HEK293 (cell line): Measurements from ENCODE around the gene NAT14.

Experiments
- KLF10 ChIP-seq: fragments of 450-650 bp; IDR thresholded peaks from 2 replicates; pipeline ENCODE4 v1.5.1; 2018; ENCODE audit warnings: missing biosample characterization, mild to moderate bottlenecking, missing genetic modification characterization
- REPIN1 ChIP-seq: fragments of 450-650 bp; formaldehyde crosslinking; IDR thresholded peaks from 2 replicates; pipeline ENCODE4 v1.5.1; 2017; ENCODE audit warnings: missing biosample characterization, missing genetic modification characterization, low read depth
- YY1 ChIP-seq: fragments of 450-650 bp; formaldehyde crosslinking; IDR thresholded peaks from 2 replicates; pipeline ENCODE4 v1.5.1; 2018; ENCODE audit warnings: missing biosample characterization, missing genetic modification characterization
- YY2 ChIP-seq: fragments of 450-650 bp; formaldehyde crosslinking; IDR thresholded peaks from 2 replicates; pipeline ENCODE4 v1.5.1; 2016; ENCODE audit warnings: missing biosample characterization, missing genetic modification characterization
- ZNF140 ChIP-seq: fragments of 450-650 bp; formaldehyde crosslinking; IDR thresholded peaks from 2 replicates; pipeline ENCODE4 v1.5.1; 2016; ENCODE audit warnings: missing biosample characterization, missing genetic modification characterization
- ZNF169 ChIP-seq: fragments of 450-650 bp; formaldehyde crosslinking; IDR thresholded peaks from 2 replicates; pipeline ENCODE4 v1.5.1; 2016; ENCODE audit warnings: missing biosample characterization, missing genetic modification characterization
- ZNF184 ChIP-seq: fragments of 450-650 bp; IDR thresholded peaks from 2 replicates; pipeline ENCODE4 v1.5.1; 2018; ENCODE audit warnings: missing biosample characterization, mild to moderate bottlenecking, missing genetic modification characterization
- ZNF324 ChIP-seq: fragments of 450-650 bp; formaldehyde crosslinking; IDR thresholded peaks from 2 replicates; pipeline ENCODE4 v1.5.1; 2016; ENCODE audit warnings: missing biosample characterization, missing genetic modification characterization
- ZNF335 ChIP-seq: fragments of 450-650 bp; formaldehyde crosslinking; conservative IDR thresholded peaks from 2 replicates; pipeline ENCODE4 v1.5.1; 2016; ENCODE audit warnings: missing biosample characterization, missing genetic modification characterization
- ZNF404 ChIP-seq: fragments of 450-650 bp; formaldehyde crosslinking; IDR thresholded peaks from 2 replicates; pipeline ENCODE4 v1.5.1; 2017; ENCODE audit warnings: missing biosample characterization, missing genetic modification characterization
- ZNF423 ChIP-seq: fragments of 450-650 bp; formaldehyde crosslinking; IDR thresholded peaks from 2 replicates; pipeline ENCODE4 v1.5.1; 2016; ENCODE audit warnings: missing biosample characterization, missing genetic modification characterization
- ZNF544 ChIP-seq: fragments of 450-650 bp; formaldehyde crosslinking; IDR thresholded peaks from 2 replicates; pipeline ENCODE4 v1.5.0; 2017; ENCODE audit warnings: missing biosample characterization, missing genetic modification characterization
- ZNF585B ChIP-seq: fragments of 450-650 bp; formaldehyde crosslinking; IDR thresholded peaks from 2 replicates; pipeline ENCODE4 v1.5.1; 2016; ENCODE audit warnings: missing biosample characterization, missing genetic modification characterization
- ZNF660 ChIP-seq: fragments of 450-650 bp; IDR thresholded peaks from 2 replicates; pipeline ENCODE4 v1.5.1; 2018; ENCODE audit warnings: missing biosample characterization, mild to moderate bottlenecking, missing genetic modification characterization
- ZXDB ChIP-seq: fragments of 450-650 bp; formaldehyde crosslinking; IDR thresholded peaks from 2 replicates; pipeline ENCODE4 v1.5.1; 2016; ENCODE audit warnings: missing biosample characterization, missing genetic modification characterization
- TF ChIP-seq, protein P1 (sequence below): fragments of 450-650 bp; formaldehyde crosslinking; IDR thresholded peaks from 2 replicates; pipeline ENCODE4 v1.5.1; 2017; ENCODE audit warnings: missing biosample characterization, missing genetic modification characterization
- TF ChIP-seq, protein P2 (sequence below): fragments of 450-650 bp; formaldehyde crosslinking; IDR thresholded peaks from 2 replicates; pipeline ENCODE4 v1.5.1; 2017; ENCODE audit warnings: missing biosample characterization, missing genetic modification characterization
- TF ChIP-seq, protein P3 (sequence below): fragments of 450-650 bp; formaldehyde crosslinking; IDR thresholded peaks from 2 replicates; pipeline ENCODE4 v1.5.1; 2016; ENCODE audit warnings: missing biosample characterization, missing genetic modification characterization
- TF ChIP-seq, protein P4 (sequence below): fragments of 450-650 bp; formaldehyde crosslinking; IDR thresholded peaks from 2 replicates; pipeline ENCODE4 v1.5.1; 2016; ENCODE audit warnings: missing biosample characterization, missing genetic modification characterization
- TF ChIP-seq, protein P5 (sequence below): fragments of 450-650 bp; formaldehyde crosslinking; IDR thresholded peaks from 2 replicates; pipeline ENCODE4 v1.5.1; 2017; ENCODE audit warnings: missing biosample characterization, missing genetic modification characterization
- TF ChIP-seq, protein P6 (sequence below): fragments of 450-650 bp; formaldehyde crosslinking; IDR thresholded peaks from 2 replicates; pipeline ENCODE4 v1.5.1; 2016; ENCODE audit warnings: missing biosample characterization, missing genetic modification characterization
- TF ChIP-seq, protein P7 (sequence below): fragments of 450-650 bp; formaldehyde crosslinking; conservative IDR thresholded peaks from 2 replicates; pipeline ENCODE4 v1.5.1; 2016; ENCODE audit warnings: low read depth, missing biosample characterization, missing genetic modification characterization
- TF ChIP-seq, protein P8 (sequence below): fragments of 450-650 bp; formaldehyde crosslinking; IDR thresholded peaks from 2 replicates; pipeline ENCODE4 v1.5.0; 2017; ENCODE audit warnings: missing biosample characterization, missing genetic modification characterization, borderline replicate concordance

NAT14 gene

DNA sequence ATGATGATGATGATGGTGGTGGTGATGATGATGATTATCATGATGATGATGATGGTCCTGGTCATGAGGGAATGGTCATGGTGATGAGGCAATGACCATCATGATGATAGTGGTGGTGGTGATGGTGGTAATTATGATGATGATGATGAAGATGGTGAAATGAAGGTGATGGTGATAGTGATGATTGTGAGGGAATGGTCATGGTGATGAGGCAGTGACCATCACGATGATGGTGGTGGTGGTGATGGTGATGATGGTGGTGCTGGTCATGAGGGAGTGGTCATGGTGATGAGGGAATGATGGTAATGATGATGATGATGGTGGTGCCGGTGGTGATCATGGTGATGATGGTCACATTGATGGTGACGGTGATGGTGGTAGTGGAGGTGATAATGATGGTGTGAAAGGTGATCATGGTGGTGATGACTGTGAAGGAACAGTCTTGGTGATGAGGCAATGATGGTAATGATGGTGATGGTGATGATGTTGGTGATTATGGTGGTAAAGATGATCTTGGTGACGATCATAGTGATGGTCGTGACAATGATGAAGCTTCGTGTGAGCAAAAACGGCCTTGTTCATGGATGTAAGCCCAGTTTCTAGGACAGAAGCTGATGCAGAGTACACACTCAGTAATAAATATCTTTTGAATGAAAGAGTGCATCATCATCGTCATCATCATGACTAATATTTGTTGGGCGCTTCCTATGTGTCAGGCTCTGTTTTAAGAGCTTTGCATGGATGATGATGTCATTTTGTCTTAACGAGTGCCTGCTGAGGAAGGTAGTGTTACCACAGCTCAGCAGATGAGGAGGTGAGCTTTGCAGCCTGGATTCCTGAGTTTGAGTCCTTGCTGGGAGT is 34.7 kb downstream of the NAT14 start (continued):
- TF ChIP-seq KLF10 (tag by site-specific recombination) (no peak), ZNF140 (tag by site-specific recombination) (no peak), ZXDB (tag by site-specific recombination) (no peak), YY2 (tag by site-specific recombination) (peak; percentile 74), REPIN1 (tag by site-specific recombination) (no peak), ZNF184 (tag by site-specific recombination) (no peak; the same call in 1 of the 2 replicates), ZNF585B (tag by site-specific recombination) (no peak), YY1 (tag by site-specific recombination) (no peak), ZNF169 (peak; percentile 92), ZNF404 (tag by site-specific recombination) (no peak), ZNF324 (peak; percentile 50; the same call in 1 of the 2 replicates), ZNF423 (tag by site-specific recombination) (no peak), ZNF544 (no peak; the same call in 1 of the 2 replicates), ZNF335 (peak; percentile 52; the same call in 1 of the 2 replicates), ZNF660 (tag by site-specific recombination) (peak; percentile 99)
- TF ChIP-seq, protein P1, sequence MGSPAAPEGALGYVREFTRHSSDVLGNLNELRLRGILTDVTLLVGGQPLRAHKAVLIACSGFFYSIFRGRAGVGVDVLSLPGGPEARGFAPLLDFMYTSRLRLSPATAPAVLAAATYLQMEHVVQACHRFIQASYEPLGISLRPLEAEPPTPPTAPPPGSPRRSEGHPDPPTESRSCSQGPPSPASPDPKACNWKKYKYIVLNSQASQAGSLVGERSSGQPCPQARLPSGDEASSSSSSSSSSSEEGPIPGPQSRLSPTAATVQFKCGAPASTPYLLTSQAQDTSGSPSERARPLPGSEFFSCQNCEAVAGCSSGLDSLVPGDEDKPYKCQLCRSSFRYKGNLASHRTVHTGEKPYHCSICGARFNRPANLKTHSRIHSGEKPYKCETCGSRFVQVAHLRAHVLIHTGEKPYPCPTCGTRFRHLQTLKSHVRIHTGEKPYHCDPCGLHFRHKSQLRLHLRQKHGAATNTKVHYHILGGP (tag by site-specific recombination): no peak
- TF ChIP-seq, protein P2, sequence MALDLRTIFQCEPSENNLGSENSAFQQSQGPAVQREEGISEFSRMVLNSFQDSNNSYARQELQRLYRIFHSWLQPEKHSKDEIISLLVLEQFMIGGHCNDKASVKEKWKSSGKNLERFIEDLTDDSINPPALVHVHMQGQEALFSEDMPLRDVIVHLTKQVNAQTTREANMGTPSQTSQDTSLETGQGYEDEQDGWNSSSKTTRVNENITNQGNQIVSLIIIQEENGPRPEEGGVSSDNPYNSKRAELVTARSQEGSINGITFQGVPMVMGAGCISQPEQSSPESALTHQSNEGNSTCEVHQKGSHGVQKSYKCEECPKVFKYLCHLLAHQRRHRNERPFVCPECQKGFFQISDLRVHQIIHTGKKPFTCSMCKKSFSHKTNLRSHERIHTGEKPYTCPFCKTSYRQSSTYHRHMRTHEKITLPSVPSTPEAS (tag by site-specific recombination): peak; percentile 28; the same call in 1 of the 2 replicates
- TF ChIP-seq, protein P3, sequence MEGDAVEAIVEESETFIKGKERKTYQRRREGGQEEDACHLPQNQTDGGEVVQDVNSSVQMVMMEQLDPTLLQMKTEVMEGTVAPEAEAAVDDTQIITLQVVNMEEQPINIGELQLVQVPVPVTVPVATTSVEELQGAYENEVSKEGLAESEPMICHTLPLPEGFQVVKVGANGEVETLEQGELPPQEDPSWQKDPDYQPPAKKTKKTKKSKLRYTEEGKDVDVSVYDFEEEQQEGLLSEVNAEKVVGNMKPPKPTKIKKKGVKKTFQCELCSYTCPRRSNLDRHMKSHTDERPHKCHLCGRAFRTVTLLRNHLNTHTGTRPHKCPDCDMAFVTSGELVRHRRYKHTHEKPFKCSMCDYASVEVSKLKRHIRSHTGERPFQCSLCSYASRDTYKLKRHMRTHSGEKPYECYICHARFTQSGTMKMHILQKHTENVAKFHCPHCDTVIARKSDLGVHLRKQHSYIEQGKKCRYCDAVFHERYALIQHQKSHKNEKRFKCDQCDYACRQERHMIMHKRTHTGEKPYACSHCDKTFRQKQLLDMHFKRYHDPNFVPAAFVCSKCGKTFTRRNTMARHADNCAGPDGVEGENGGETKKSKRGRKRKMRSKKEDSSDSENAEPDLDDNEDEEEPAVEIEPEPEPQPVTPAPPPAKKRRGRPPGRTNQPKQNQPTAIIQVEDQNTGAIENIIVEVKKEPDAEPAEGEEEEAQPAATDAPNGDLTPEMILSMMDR: no peak
- TF ChIP-seq, protein P4, sequence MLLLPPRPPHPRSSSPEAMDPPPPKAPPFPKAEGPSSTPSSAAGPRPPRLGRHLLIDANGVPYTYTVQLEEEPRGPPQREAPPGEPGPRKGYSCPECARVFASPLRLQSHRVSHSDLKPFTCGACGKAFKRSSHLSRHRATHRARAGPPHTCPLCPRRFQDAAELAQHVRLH (tag by site-specific recombination): no peak
- TF ChIP-seq, protein P5, sequence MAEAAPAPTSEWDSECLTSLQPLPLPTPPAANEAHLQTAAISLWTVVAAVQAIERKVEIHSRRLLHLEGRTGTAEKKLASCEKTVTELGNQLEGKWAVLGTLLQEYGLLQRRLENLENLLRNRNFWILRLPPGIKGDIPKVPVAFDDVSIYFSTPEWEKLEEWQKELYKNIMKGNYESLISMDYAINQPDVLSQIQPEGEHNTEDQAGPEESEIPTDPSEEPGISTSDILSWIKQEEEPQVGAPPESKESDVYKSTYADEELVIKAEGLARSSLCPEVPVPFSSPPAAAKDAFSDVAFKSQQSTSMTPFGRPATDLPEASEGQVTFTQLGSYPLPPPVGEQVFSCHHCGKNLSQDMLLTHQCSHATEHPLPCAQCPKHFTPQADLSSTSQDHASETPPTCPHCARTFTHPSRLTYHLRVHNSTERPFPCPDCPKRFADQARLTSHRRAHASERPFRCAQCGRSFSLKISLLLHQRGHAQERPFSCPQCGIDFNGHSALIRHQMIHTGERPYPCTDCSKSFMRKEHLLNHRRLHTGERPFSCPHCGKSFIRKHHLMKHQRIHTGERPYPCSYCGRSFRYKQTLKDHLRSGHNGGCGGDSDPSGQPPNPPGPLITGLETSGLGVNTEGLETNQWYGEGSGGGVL (tag by site-specific recombination): peak; percentile 36; the same call in 1 of the 2 replicates
- TF ChIP-seq, protein P6, sequence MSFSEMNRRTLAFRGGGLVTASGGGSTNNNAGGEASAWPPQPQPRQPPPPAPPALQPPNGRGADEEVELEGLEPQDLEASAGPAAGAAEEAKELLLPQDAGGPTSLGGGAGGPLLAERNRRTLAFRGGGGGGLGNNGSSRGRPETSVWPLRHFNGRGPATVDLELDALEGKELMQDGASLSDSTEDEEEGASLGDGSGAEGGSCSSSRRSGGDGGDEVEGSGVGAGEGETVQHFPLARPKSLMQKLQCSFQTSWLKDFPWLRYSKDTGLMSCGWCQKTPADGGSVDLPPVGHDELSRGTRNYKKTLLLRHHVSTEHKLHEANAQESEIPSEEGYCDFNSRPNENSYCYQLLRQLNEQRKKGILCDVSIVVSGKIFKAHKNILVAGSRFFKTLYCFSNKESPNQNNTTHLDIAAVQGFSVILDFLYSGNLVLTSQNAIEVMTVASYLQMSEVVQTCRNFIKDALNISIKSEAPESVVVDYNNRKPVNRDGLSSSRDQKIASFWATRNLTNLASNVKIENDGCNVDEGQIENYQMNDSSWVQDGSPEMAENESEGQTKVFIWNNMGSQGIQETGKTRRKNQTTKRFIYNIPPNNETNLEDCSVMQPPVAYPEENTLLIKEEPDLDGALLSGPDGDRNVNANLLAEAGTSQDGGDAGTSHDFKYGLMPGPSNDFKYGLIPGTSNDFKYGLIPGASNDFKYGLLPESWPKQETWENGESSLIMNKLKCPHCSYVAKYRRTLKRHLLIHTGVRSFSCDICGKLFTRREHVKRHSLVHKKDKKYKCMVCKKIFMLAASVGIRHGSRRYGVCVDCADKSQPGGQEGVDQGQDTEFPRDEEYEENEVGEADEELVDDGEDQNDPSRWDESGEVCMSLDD (tag by site-specific recombination): peak; percentile 52; the same call in 1 of the 2 replicates
- TF ChIP-seq, protein P7, sequence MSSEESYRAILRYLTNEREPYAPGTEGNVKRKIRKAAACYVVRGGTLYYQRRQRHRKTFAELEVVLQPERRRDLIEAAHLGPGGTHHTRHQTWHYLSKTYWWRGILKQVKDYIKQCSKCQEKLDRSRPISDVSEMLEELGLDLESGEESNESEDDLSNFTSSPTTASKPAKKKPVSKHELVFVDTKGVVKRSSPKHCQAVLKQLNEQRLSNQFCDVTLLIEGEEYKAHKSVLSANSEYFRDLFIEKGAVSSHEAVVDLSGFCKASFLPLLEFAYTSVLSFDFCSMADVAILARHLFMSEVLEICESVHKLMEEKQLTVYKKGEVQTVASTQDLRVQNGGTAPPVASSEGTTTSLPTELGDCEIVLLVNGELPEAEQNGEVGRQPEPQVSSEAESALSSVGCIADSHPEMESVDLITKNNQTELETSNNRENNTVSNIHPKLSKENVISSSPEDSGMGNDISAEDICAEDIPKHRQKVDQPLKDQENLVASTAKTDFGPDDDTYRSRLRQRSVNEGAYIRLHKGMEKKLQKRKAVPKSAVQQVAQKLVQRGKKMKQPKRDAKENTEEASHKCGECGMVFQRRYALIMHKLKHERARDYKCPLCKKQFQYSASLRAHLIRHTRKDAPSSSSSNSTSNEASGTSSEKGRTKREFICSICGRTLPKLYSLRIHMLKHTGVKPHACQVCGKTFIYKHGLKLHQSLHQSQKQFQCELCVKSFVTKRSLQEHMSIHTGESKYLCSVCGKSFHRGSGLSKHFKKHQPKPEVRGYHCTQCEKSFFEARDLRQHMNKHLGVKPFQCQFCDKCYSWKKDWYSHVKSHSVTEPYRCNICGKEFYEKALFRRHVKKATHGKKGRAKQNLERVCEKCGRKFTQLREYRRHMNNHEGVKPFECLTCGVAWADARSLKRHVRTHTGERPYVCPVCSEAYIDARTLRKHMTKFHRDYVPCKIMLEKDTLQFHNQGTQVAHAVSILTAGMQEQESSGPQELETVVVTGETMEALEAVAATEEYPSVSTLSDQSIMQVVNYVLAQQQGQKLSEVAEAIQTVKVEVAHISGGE: no peak
- TF ChIP-seq, protein P8, sequence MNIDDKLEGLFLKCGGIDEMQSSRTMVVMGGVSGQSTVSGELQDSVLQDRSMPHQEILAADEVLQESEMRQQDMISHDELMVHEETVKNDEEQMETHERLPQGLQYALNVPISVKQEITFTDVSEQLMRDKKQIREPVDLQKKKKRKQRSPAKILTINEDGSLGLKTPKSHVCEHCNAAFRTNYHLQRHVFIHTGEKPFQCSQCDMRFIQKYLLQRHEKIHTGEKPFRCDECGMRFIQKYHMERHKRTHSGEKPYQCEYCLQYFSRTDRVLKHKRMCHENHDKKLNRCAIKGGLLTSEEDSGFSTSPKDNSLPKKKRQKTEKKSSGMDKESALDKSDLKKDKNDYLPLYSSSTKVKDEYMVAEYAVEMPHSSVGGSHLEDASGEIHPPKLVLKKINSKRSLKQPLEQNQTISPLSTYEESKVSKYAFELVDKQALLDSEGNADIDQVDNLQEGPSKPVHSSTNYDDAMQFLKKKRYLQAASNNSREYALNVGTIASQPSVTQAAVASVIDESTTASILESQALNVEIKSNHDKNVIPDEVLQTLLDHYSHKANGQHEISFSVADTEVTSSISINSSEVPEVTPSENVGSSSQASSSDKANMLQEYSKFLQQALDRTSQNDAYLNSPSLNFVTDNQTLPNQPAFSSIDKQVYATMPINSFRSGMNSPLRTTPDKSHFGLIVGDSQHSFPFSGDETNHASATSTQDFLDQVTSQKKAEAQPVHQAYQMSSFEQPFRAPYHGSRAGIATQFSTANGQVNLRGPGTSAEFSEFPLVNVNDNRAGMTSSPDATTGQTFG: no peak; the same call in 1 of the 2 replicates
